Parathyroid adenoma (tissue), 2 donors: Measurements from ENCODE around the gene NFILZ.
"Not testable (repeated sequence)": the region's sequence is repeated elsewhere in the genome, so short reads cannot be mapped to it uniquely, and the experiment has no call there.

ENCODE experiments used
- H2AFZ ChIP-seq: fragments of 300-600 bp; sonication (generic); one replicate; pipeline ENCODE4 v1.7.0; 2017; ENCODE audit warnings: antibody characterized with exemption, mild to moderate bottlenecking
- H3K27ac ChIP-seq: fragments of 300-600 bp; sonication (generic); one replicate; pipeline ENCODE4 v1.7.0; 2017
- H3K27me3 ChIP-seq: fragments of 300-600 bp; sonication (generic); one replicate; pipeline ENCODE4 v1.7.0; 2017; ENCODE audit warnings: low read length; ENCODE audit not compliant: control insufficient read depth, insufficient read depth
- H3K36me3 ChIP-seq: fragments of 300-600 bp; sonication (generic); one replicate; pipeline ENCODE4 v1.7.0; 2017; ENCODE audit warnings: low read length; ENCODE audit not compliant: control insufficient read depth, insufficient read depth
- H3K4me1 ChIP-seq: fragments of 300-600 bp; sonication (generic); one replicate; pipeline ENCODE4 v1.7.0; 2017; ENCODE audit warnings: control low read depth
- H3K4me2 ChIP-seq: fragments of 300-600 bp; sonication (generic); one replicate; pipeline ENCODE4 v1.7.0; 2017; ENCODE audit warnings: low read length
- H3K4me3 ChIP-seq: fragments of 300-600 bp; sonication (generic); one replicate; pipeline ENCODE4 v1.7.0; 2017; ENCODE audit warnings: low read depth, low read length
- H3K79me2 ChIP-seq: fragments of 300-600 bp; sonication (generic); one replicate; pipeline ENCODE4 v1.7.0; 2017; ENCODE audit warnings: control low read depth
- H3K9ac ChIP-seq: fragments of 300-600 bp; sonication (generic); one replicate; pipeline ENCODE4 v1.7.0; 2017; ENCODE audit warnings: mild to moderate bottlenecking
- H3K9me3 ChIP-seq: fragments of 300-600 bp; sonication (generic); one replicate; pipeline ENCODE4 v1.7.0; 2017; ENCODE audit warnings: low read length; ENCODE audit not compliant: control insufficient read depth
- CTCF ChIP-seq: fragments of 300-600 bp; sonication (generic); IDR thresholded peaks from one replicate; pipeline ENCODE4 v1.7.0; 2017; ENCODE audit warnings: antibody characterized with exemption, mild to moderate bottlenecking
- donor health status: primary hyperparathyroidism.

NFILZ gene

GRCh38 chr19:8631425-8631819, 989 bp downstream of the NFILZ start:
- Histone ChIP-seq H3K9me3 (no peaks in the 10 kb centered on the region), H3K36me3 (no peaks in the 10 kb centered on the region), H3K27me3 (no peaks in the 10 kb centered on the region), H3K4me2 (no peak overlapping the region), H3K27ac (no peak overlapping the region), H2AFZ (no peak overlapping the region), H3K4me3 (no peak overlapping the region), H3K79me2 (no peaks in the 10 kb centered on the region), H3K4me1 (no peaks in the 10 kb centered on the region), H3K9ac (no peak overlapping the region)
- TF ChIP-seq CTCF = no peak

- no peak overlapping the region for H3K4me3 ChIP-seq
- H3K36me3 ChIP-seq = no peaks in the 10 kb centered on the region
- no peak overlapping the region for H3K27ac ChIP-seq
- no peaks in the 10 kb centered on the region for H3K79me2 ChIP-seq
- H2AFZ ChIP-seq = no peak overlapping the region
- no peak overlapping the region for H3K9ac ChIP-seq
- no peaks in the 10 kb centered on the region for H3K27me3 ChIP-seq
- TF ChIP-seq CTCF = no peak
- H3K4me1 ChIP-seq = no peaks in the 10 kb centered on the region
- H3K9me3 ChIP-seq = no peaks in the 10 kb centered on the region
- no peak overlapping the region for H3K4me2 ChIP-seq
Observed at GRCh38 chr19:8635422-8635821, 5.0 kb downstream of the NFILZ start.

GRCh38 chr19:8637070-8637469, 6.6 kb downstream of the NFILZ start:
- H3K79me2 ChIP-seq, H3K36me3 ChIP-seq, H2AFZ ChIP-seq, H3K27ac ChIP-seq, H3K4me1 ChIP-seq, H3K4me2 ChIP-seq, H3K4me3 ChIP-seq, H3K9ac ChIP-seq, H3K9me3 ChIP-seq, H3K27me3 ChIP-seq: not testable (repeated sequence)

- Histone ChIP-seq H3K79me2 (no peaks in the 10 kb centered on the region), H3K4me2 (no peak overlapping the region), H3K9ac (no peak overlapping the region), H3K4me1 (no peaks in the 10 kb centered on the region), H3K27me3 (no peaks in the 10 kb centered on the region), H3K36me3 (no peaks in the 10 kb centered on the region), H3K9me3 (no peaks in the 10 kb centered on the region), H3K4me3 (no peak overlapping the region), H2AFZ (no peak overlapping the region), H3K27ac (no peak overlapping the region)
- TF ChIP-seq CTCF = no peak
Observed at GRCh38 chr19:8638078-8638619, 7.7 kb downstream of the NFILZ start.

- Histone ChIP-seq H3K4me2 (no peak overlapping the region), H3K9ac (no peak overlapping the region), H3K79me2 (no peaks in the 10 kb centered on the region), H3K4me1 (no peaks in the 10 kb centered on the region), H3K36me3 (no peaks in the 10 kb centered on the region), H3K4me3 (no peak overlapping the region), H2AFZ (no peak overlapping the region), H3K27ac (no peak overlapping the region), H3K27me3 (no peaks in the 10 kb centered on the region), H3K9me3 (no peaks in the 10 kb centered on the region)
- TF ChIP-seq CTCF = no peak
Observed at GRCh38 chr19:8639821-8640401, 9.5 kb downstream of the NFILZ start.
